ENCODE results near the gene KSR2.

Gene KSR2

GRCh38 chr12:117985182-117985581 lies 16.4 kb upstream of the KSR2 start:
- no peak for DNase-seq (ENCODE audit: low read depth)
- H3K4me3 ChIP-seq (ENCODE audit: low read depth, low read length): no peak overlapping the region
- TF ChIP-seq CTCF (IDR thresholded peaks at IDR 0.05; ENCODE audit: insufficient read depth, low read depth, low read length, missing control alignments): no peak

GRCh38 chr12:117981267-117981666 lies 12.5 kb upstream of the KSR2 start:
- no peak for TF ChIP-seq CTCF (IDR thresholded peaks at IDR 0.05; ENCODE audit: insufficient read depth, low read depth, low read length, missing control alignments)
- H3K4me3 ChIP-seq (ENCODE audit: low read depth, low read length): no peak overlapping the region
- DNase-seq (ENCODE audit: low read depth): no peak

- H3K4me3 ChIP-seq (ENCODE audit: low read depth, low read length): no peak overlapping the region
- no peak for TF ChIP-seq CTCF (IDR thresholded peaks at IDR 0.05; ENCODE audit: insufficient read depth, low read depth, low read length, missing control alignments)
- no peak for DNase-seq (ENCODE audit: low read depth)
Measured at GRCh38 chr12:117980616-117981015, 11.8 kb upstream of the KSR2 start.

- DNase-seq (ENCODE audit: low read depth): no peak
- H3K4me3 ChIP-seq (ENCODE audit: low read depth, low read length): no peak overlapping the region
- TF ChIP-seq CTCF (IDR thresholded peaks at IDR 0.05; ENCODE audit: insufficient read depth, low read depth, low read length, missing control alignments): no peak
Measured at GRCh38 chr12:117977373-117977772, 8.6 kb upstream of the KSR2 start.

GRCh38 chr12:117975006-117975405 lies 6.2 kb upstream of the KSR2 start:
- no peak for TF ChIP-seq CTCF (IDR thresholded peaks at IDR 0.05; ENCODE audit: insufficient read depth, low read depth, low read length, missing control alignments)
- no peak overlapping the region for H3K4me3 ChIP-seq (ENCODE audit: low read depth, low read length)
- no peak for DNase-seq (ENCODE audit: low read depth)

GRCh38 chr12:117972301-117972700 lies 3.5 kb upstream of the KSR2 start:
- DNase-seq (ENCODE audit: low read depth): no peak
- no peak for TF ChIP-seq CTCF (IDR thresholded peaks at IDR 0.05; ENCODE audit: insufficient read depth, low read depth, low read length, missing control alignments)
- no peak overlapping the region for H3K4me3 ChIP-seq (ENCODE audit: low read depth, low read length)

GRCh38 chr12:117970334-117970733 lies 1.5 kb upstream of the KSR2 start:
- no peak overlapping the region for H3K4me3 ChIP-seq (ENCODE audit: low read depth, low read length)
- no peak for TF ChIP-seq CTCF (IDR thresholded peaks at IDR 0.05; ENCODE audit: insufficient read depth, low read depth, low read length, missing control alignments)
- no peak for DNase-seq (ENCODE audit: low read depth)
